Adrenal gland (tissue), 5 donors: ENCODE measurements around the gene ARHGEF4.

ENCODE experiments used
- CTCF ChIP-seq, 6 experiments: fragments of 450-650 bp in 4 of 6; fragments of 200-600 bp in 2 of 6; sonication (generic) in 1 of 6; IDR thresholded peaks; 1 replicate in 5 of 6; 2 replicates in 1 of 6; pipeline versions ENCODE4 v1.5.1 to v1.8.0; 2016 to 2021; ENCODE audit warnings: antibody characterized with exemption in 6 of 6, mild to moderate bottlenecking in 2 of 6, moderate library complexity in 1 of 6
- POLR2A ChIP-seq, 2 donors: fragments of 450-650 bp; IDR thresholded peaks; one replicate each; pipeline ENCODE4 v1.6.1; 2017; ENCODE audit warnings: antibody characterized with exemption in 2 of 2, mild to moderate bottlenecking in 2 of 2, moderate library complexity in 1 of 2
- donor health status: DM: no; HTN: no; CAD: no.

- no peak for TF ChIP-seq POLR2A (IDR thresholded peaks at IDR 0.05)
- TF ChIP-seq CTCF (IDR thresholded peaks at IDR 0.05): no peak
These were observed 150.3 kb downstream of the ARHGEF4 start for GRCh38 chr2:130986890-130987493.
